Activated effector memory CD4-positive, alpha-beta T cell treated with anti-CD3 and anti-CD28 coated beads, Interleukin-2, amount 50 U/mL, for 16 hours (primary cell): ENCODE results near the gene CES1.
"Not testable (repeated sequence)": the region's sequence is repeated elsewhere in the genome, so short reads cannot be mapped to it uniquely, and the experiment has no call there.

ENCODE experiments used
- DNase-seq: peaks from one replicate; pipeline ENCODE4 v3.0.0-alpha.2; 2020

CES1 gene

GRCh38 chr16:55782091-55782792, 50.7 kb downstream of the CES1 start:
- not testable (repeated sequence) for DNase-seq

GRCh38 chr16:55781456-55781855, 51.4 kb downstream of the CES1 start:
- DNase-seq, result not testable (repeated sequence)

- DNase-seq, result not testable (repeated sequence)
These were observed 52.8 kb downstream of the CES1 start for GRCh38 chr16:55780095-55780407.

- no peak for DNase-seq
These were observed 53.3 kb downstream of the CES1 start for GRCh38 chr16:55779402-55780094.

- DNase-seq, result no peak
These were observed 54.1 kb downstream of the CES1 start for GRCh38 chr16:55778757-55779156.

- DNase-seq, result no peak
These were observed 57.0 kb downstream of the CES1 start for GRCh38 chr16:55775857-55776256.

GRCh38 chr16:55773859-55774549, 58.9 kb downstream of the CES1 start:
- DNase-seq, result no peak

- DNase-seq, result no peak
These were observed 67.7 kb downstream of the CES1 start for GRCh38 chr16:55765161-55765560.

GRCh38 chr16:55760310-55761001, 72.4 kb downstream of the CES1 start:
- DNase-seq, result no peak

GRCh38 chr16:55759965-55760309, 73.0 kb downstream of the CES1 start:
- not testable (repeated sequence) for DNase-seq

GRCh38 chr16:55757595-55758527, 75.0 kb downstream of the CES1 start:
- not testable (repeated sequence) for DNase-seq

- no peak for DNase-seq
These were observed 75.9 kb downstream of the CES1 start for GRCh38 chr16:55756963-55757362.

- no peak for DNase-seq
These were observed 78.8 kb downstream of the CES1 start for GRCh38 chr16:55754056-55754455.

GRCh38 chr16:55753145-55753631, 79.7 kb downstream of the CES1 start:
- DNase-seq, result not testable (repeated sequence)
